GM21717 (cell line): Measurements from ENCODE around the gene ZNF594.
"Not testable (repeated sequence)": the region's sequence is repeated elsewhere in the genome, so short reads cannot be mapped to it uniquely, and the experiment has no call there.

ENCODE experiments used
- ATAC-seq: cut with Tn5 transposase; IDR thresholded peaks from one replicate; pipeline ENCODE4 v1.9.1; 2021; ENCODE audit warnings: mild to moderate bottlenecking, moderate library complexity; ENCODE audit not compliant: unreplicated experiment

The ZNF594 gene

GRCh38 chr17:5191541-5192417 is at the start of gene ZNF594:
Gene ZNF594 (minus strand): TSS chr17:5191868. CDS start chr17:5184256, 7,612 bp downstream.
- ATAC-seq, result peak; percentile 91

GRCh38 chr17:5239769-5240168 is 48.1 kb upstream of the ZNF594 start:
- ATAC-seq, result not testable (repeated sequence)

- ATAC-seq, result no peak
Measured at GRCh38 chr17:5238333-5238732, 46.7 kb upstream of the ZNF594 start.

GRCh38 chr17:5237541-5238016 is 45.9 kb upstream of the ZNF594 start:
- no peak for ATAC-seq

GRCh38 chr17:5236938-5237540 is 45.4 kb upstream of the ZNF594 start:
- ATAC-seq, result no peak

- ATAC-seq, result peak; percentile 50
Measured at GRCh38 chr17:5234645-5235576, 43.2 kb upstream of the ZNF594 start, which contains the start of gene SCIMP. Gene SCIMP (minus strand): TSS chr17:5234860. CDS start chr17:5234755, 105 bp downstream.

GRCh38 chr17:5233492-5233891 is 41.8 kb upstream of the ZNF594 start:
- not testable (repeated sequence) for ATAC-seq

GRCh38 chr17:5226940-5227878 is 35.5 kb upstream of the ZNF594 start:
- ATAC-seq, result no peak

- peak; percentile 30 for ATAC-seq
Measured at GRCh38 chr17:5225668-5226457, 34.2 kb upstream of the ZNF594 start.

GRCh38 chr17:5221912-5222311 is 30.2 kb upstream of the ZNF594 start:
- ATAC-seq, result not testable (repeated sequence)

- ATAC-seq, result no peak
Measured at GRCh38 chr17:5220074-5220473, 28.4 kb upstream of the ZNF594 start.

GRCh38 chr17:5219536-5219935 is 27.9 kb upstream of the ZNF594 start:
- no peak for ATAC-seq

GRCh38 chr17:5217562-5217961 is 25.9 kb upstream of the ZNF594 start:
- ATAC-seq, result not testable (repeated sequence)

GRCh38 chr17:5211458-5211857 is 19.8 kb upstream of the ZNF594 start:
- no peak for ATAC-seq

GRCh38 chr17:5210614-5211252 is 19.1 kb upstream of the ZNF594 start:
- no peak for ATAC-seq

- no peak for ATAC-seq
Measured at GRCh38 chr17:5210091-5210490, 18.4 kb upstream of the ZNF594 start.

GRCh38 chr17:5209396-5209795 is 17.7 kb upstream of the ZNF594 start:
- ATAC-seq, result no peak

GRCh38 chr17:5203908-5204294 is 12.2 kb upstream of the ZNF594 start:
- ATAC-seq, result no peak
